HG02885 (cell line): Measurements from ENCODE around the gene ZNF503.
A peak's percentile ranks its signal among the peaks of the same experiment; 100 is the strongest.

ENCODE experiments used
- ATAC-seq: cut with Tn5 transposase; IDR thresholded peaks from one replicate; pipeline ENCODE4 v1.9.1; 2021; ENCODE audit warnings: mild to moderate bottlenecking; ENCODE audit not compliant: unreplicated experiment, poor library complexity

The ZNF503 gene

GRCh38 chr10:75407224-75407712, 5.7 kb upstream of the ZNF503 start:
- ATAC-seq: no peak

GRCh38 chr10:75406462-75407223, 5.1 kb upstream of the ZNF503 start:
- no peak for ATAC-seq

- ATAC-seq: no peak
Measured at GRCh38 chr10:75405598-75406461, 4.3 kb upstream of the ZNF503 start.

GRCh38 chr10:75404815-75405597, 3.4 kb upstream of the ZNF503 start:
- ATAC-seq: no peak

- ATAC-seq: no peak
Measured at GRCh38 chr10:75403939-75404814, 2.6 kb upstream of the ZNF503 start.

GRCh38 chr10:75403144-75403938, 1.8 kb upstream of the ZNF503 start:
- ATAC-seq: no peak

GRCh38 chr10:75402486-75403143, 1.1 kb upstream of the ZNF503 start:
- ATAC-seq: no peak

GRCh38 chr10:75400771-75401568, 594 bp downstream of the ZNF503 start:
- ATAC-seq: peak; percentile 35

GRCh38 chr10:75400163-75400770, 1.3 kb downstream of the ZNF503 start:
- no peak for ATAC-seq

GRCh38 chr10:75399461-75400162, 2.0 kb downstream of the ZNF503 start:
- ATAC-seq: peak; percentile 41

GRCh38 chr10:75398692-75399460, 2.7 kb downstream of the ZNF503 start:
- ATAC-seq: no peak

- ATAC-seq: no peak
Measured at GRCh38 chr10:75398200-75398691, 3.3 kb downstream of the ZNF503 start.

- ATAC-seq: no peak
Measured at GRCh38 chr10:75397496-75398199, 3.9 kb downstream of the ZNF503 start.

- ATAC-seq: no peak
Measured at GRCh38 chr10:75396631-75397495, 4.7 kb downstream of the ZNF503 start.
